Measurements from ENCODE around the gene IMMT.

IMMT gene

GRCh38 chr2:86139981-86140380 is 55.3 kb downstream of the IMMT start:
- FAIRE-seq = no peak

DNA sequence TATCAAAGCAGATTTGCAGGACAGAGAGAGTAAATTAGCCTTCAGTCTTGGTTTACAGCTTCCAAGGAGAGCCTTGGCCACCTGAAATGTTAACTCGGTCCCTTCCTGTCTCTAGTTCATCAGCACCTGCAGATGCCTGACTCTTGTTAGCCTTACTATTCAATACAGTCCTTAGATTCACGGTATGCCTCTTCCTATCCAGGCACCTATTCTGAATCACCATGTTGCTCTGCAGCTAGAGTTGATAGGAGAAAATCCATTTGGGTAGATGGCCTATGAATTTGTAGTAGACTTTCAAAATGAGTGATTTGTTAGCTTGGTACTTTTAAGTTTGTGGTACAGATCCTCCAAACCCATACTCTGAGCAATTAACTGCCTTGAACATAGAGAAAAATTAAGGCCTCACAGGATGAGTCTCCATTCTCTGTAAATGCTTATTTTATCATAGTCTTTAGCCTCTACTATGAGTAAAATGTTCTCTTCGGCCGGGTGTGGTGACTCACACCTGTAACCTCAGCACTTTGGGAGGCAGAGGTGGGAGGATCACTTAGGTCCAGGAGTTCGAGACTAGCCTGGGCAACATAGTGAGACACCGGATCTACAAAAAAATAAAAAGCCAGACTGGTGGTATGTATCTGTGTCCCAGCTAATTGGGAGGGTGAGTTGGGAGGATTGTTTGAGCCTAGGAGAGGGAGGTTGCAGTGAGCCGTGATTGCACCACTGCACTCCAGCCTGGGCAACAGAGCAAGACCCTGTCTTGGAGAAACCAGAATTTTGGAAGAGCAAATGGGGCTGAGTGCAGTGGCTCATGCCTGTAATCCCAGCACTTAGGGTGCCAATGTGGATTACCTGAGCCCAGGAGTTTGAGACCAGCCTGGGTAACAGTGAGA is 56.3 kb downstream of the IMMT start:
- no peak for FAIRE-seq

GRCh38 chr2:86136141-86136540 is 59.1 kb downstream of the IMMT start:
- no peak for FAIRE-seq

DNA sequence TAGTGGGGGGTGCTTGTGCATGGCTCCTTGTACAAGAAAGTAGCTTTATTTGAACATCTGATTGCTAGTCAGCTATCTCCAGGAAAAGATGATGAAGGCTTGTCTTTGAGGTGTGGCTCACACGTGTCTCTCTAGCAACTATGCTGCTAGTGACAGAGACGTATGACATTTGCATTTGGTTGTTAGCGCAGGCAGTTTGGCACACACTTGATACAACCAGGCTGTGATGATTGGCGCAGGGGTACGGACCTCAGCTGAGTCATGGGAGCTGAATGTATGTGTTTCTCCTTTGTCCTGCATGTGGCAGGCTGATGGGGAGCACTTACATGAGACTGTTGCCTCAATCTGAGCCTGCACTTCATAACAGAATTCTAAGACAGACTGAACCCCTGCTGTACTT is 59.6 kb downstream of the IMMT start:
- FAIRE-seq = no peak

DNA sequence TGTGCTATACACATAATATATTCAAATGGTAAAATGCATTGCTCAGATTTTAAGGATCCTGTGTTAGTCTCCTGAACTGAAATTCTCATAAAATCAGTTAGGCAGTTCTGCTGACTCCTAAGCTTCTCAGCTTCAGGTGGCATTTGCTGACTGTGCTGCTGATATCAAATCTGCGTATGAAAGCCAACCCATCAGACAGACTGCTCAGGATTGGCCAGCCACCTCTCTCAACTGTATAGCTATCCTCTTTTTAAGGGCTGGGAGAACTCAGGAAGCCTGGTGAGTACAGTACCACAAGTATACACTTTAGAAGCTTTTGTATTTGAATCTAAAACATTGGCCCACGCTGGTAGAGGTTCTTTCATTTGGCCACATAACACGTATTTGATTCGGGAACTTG is 60.6 kb downstream of the IMMT start:
- no peak for FAIRE-seq

DNA sequence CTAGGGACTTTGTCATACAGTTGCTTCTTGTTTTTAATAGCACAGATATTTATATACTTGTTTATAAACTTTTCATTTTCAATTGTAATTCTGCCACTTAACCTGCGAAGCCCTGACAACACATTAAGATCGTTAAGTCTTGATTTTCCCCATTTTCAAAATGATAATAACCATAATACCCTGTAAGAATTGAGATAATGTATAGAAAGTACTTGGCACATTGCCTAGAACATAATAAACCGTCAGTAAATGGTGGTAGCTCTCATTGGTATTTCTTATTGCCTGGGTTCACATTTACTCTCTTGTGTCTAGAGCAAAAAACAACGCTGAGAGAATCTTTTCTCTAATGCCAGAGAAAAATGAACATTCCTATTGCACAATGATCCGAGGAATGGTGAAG is 70.6 kb downstream of the IMMT start:
- FAIRE-seq = no peak

DNA sequence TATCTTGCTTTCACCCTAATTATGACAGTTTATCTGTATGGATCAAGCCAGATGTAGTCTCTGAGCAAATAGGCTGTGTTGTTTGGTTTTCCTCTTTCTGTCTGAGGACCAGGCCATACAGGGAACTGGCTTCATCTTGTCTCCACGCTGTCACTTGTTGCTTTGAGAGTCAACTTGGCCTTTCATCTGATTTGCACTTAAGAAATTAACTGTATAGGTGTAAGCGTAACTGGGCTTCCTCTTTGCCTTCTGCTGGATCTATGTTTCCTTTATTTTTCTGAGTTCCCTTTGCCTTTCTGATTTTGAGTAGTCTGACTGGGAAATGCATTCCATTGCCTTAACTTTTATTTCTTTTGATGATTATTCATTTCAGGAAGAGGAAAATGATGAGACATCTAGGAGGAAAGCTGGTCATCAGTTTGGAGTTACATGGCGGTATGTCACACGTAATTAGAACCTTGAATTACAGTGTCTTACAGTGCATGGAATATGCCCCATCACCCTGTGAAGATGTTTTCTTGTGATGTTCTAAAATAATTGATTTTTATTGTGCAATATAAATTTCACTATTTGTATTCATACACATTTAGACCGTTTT is 71.8 kb downstream of the IMMT start:
- no peak for FAIRE-seq

- FAIRE-seq = no peak
Observed at GRCh38 chr2:86118130-86118529, 77.1 kb downstream of the IMMT start.

- FAIRE-seq = no peak
Observed at GRCh38 chr2:86107031-86107430, 88.2 kb downstream of the IMMT start.

- peak; percentile 96 for FAIRE-seq
Observed at GRCh38 chr2:86105969-86106945, 89.0 kb downstream of the IMMT start, which contains the start of gene PTCD3. PTCD3 (plus strand) TSS chr2:86106235; CDS start chr2:86106248, 13 bp downstream.

DNA sequence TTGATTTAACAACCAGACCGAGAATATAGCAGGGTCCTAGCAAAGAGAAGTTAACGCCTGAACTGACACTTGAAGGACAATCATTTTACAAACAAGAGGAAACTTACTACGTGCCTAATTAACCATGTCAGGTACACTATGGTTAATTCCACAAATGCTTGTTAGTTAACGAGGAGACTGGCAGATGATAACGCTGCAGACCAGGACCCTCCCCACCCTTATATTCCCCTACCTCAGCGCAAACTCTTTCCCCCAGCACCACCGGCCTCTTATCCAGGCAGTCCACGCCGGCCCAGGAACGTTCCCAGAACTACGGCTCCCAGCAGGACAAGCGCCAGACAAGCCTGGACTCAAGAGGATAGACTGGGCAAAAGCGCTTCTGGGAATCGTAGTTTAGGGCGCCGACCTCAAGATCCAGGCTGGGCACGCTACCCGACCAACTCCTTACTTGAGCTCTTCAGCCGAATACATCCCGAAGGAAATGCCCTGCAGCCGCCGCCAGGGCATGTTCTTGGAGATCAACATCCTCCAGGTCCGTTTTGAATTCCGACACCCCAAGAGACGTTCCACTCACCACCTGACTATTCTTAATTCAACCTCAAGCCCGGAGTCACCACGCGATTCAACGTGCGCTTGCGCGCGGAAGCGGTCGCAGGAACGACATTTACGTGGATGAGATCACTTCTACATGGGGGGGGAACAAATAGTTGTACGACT is 89.9 kb downstream of the IMMT start, which contains the start of gene POLR1A:
Gene POLR1A (minus strand): TSS at position 635 of the 717 bp plus-strand sequence. CDS start 110 bp downstream, at position 525.
- FAIRE-seq = no peak

- FAIRE-seq = no peak
Observed at GRCh38 chr2:86102157-86102556, 93.1 kb downstream of the IMMT start.

- FAIRE-seq = no peak
Observed at GRCh38 chr2:86097913-86098312, 97.3 kb downstream of the IMMT start.

DNA sequence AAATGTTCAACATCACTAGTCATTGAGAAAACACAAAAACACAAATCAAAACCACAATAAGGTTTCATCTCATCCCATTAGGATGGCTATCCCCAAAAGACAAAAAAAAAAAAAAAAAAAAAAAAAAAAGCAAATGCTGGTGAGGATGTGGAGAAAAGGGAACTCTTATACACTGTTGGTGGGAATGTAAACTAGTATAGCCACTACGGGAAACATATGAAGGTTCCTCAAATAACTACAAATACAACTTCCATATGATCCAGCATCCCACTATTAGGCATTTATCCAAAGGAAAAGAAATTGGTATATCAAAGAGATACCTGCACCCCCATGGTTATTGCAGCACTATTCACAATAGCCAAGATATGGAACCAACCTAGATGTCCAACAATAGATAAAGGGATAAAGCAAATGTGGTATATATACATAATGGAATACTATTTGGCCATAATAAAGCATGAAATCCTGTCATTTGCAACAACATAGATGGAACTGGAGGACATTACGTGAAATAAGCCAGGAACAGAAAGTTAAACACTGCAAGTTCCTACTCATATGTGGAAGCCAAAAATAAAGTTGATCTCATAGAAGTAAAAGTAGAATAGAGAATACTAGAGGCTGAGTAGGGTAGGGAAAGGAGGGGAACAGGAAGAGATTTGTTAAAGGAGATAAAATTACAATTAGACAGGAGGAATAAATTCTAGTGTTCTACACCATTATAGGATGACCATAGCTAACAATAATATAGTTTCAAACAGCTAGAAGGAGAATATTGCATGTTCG is 98.0 kb downstream of the IMMT start:
- no peak for FAIRE-seq

DNA sequence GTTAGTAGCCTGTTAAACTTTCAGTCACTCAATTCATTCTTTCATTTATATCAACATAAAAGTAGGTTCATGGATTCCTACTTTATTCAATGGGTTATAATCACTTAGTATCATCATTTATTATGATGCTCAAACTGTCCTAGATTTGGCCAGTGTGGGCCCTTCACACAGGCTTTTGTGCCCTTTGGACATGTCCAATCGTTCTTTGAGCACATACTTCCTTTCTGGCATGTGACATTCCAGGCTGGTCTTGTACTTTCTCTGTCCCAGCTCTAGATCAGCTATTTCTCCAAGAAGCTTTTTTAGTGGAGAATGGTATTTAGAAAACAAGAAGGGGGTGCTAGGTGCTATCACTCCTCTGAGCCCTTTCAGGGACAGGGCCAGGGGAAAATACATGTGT is 101.0 kb downstream of the IMMT start:
- no peak for FAIRE-seq

All from G401.6 (cell line).